HG02870 (cell line): ENCODE measurements around the gene SLC22A25.
"Not testable (repeated sequence)": the region's sequence is repeated elsewhere in the genome, so short reads cannot be mapped to it uniquely, and the experiment has no call there.

Experiments
- ATAC-seq: cut with Tn5 transposase; IDR thresholded peaks from one replicate; pipeline ENCODE4 v1.9.1; 2021; ENCODE audit warnings: mild to moderate bottlenecking, moderate library complexity; ENCODE audit not compliant: unreplicated experiment

Gene SLC22A25

DNA sequence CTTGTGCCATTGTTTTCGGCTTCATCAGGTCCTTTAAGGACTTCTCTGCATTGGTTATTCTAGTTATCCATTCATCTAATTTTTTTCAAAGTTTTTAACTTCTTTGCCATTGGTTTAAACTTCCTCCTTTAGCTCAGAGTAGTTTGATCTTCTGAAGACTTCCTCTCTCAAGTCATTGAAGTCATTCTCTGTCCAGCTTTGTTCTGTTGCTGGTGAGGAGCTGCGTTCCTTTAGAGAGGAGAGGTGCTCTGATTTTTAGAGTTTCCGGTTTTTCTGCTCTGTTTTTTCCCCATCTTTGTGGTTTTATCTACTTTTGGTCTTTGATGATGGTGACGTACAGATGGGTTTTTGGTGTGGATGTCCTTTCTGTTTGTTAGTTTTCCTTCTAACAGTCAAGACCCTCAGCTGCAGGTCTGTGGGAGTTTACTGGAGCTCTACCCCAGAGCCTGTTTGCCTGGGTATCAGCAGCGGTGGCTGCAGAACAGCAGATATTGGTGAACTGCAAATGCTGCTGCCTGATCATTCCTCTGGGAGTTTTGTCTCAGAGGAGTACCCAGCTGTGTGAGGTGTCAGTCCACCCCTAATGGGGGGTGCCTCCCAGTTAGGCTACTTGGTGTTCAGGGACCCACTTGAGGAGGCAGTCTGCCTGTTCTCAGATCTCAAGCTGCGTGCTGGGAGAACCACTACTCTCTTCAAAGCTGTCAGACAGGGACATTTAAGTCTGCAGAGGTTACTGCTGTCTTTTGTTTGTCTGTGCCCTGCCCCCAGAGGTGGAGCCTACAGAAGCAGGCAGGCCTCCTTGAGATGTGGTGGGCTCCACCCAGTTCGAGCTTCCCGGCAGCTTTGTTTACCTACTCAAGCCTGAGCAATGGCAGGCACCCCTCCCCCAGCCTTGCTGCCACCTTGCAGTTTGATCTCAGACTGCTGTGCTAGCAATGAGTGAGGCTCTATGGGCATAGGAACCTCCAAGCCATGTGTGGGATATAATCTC, 7.6 kb downstream of the SLC22A25 start:
- ATAC-seq: not testable (repeated sequence)

DNA sequence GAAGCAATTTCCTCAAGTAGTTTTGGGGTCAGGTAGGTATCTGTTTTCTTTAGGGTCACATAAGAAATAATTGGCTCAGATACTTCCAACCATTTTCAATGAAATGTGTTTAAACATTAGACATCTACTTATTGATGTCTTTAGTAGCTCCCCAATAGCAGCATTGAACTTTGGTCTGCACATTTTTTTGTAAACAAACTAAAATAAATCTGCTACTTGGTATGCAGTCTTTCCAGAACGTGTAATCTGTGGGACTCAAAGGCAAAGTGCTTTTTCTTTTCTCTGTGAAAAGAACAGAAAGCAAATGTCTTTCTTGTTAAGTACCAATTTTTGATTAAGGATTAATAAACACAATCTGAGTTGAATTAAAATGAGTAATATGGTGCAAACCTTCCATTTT, 13.6 kb downstream of the SLC22A25 start:
- no peak for ATAC-seq

DNA sequence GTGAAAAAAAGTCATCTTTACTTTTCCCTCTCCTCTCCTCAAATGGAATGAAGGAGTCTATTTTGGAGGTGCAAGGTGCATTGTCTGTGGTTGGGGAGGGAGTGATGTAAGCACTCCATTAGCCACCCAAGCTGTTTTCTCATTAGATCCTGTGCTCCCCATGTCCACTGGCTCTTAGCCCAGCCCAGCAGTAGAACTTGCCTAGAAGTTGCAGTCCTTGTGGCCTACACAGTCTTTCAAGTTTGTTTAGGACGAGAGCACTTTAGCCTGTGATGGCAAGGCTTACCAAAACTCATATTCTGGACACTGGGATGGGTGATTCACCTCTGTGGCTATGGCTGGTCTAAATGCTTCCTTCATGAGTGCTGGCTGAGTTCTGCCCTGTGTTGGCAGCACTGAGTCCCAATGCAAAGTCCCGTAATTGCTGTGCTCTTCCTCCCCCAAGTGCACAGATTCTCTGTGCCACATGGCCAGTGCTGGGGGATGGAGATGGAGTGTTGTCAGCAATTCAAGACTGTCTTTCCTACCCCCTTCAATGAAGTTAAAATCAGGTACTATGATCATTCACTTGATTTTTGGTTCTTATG, 15.8 kb downstream of the SLC22A25 start:
- ATAC-seq: no peak

DNA sequence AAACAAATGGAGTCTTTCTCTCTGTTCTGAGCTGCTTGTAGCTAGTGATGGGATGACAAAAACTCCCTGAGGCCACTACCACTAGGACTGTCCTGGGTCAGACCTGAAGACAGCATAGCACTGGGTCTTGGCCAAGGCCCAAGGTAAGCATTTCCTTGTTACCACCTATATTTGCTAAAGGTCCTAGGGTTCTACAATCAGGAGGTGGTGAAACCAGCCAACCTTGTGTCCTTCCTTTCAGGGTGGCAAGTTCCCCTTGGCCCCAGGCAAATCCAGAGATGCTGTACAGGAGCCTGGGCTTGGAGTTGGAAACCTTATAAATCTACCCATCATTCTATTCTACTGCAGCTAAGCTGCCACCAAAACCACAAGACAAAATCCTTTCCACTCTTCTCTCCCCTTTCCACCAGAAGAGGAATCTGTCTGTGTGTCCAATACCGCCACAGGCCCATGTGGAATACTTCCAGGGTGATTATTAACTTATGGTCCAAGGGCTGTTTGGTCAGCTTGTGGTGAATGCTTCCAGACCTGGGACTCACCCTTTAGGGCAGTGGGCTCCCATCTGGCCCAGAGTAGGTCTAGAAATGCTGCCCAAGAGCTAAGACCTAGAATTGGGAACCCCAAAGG, 16.8 kb downstream of the SLC22A25 start:
- no peak for ATAC-seq

DNA sequence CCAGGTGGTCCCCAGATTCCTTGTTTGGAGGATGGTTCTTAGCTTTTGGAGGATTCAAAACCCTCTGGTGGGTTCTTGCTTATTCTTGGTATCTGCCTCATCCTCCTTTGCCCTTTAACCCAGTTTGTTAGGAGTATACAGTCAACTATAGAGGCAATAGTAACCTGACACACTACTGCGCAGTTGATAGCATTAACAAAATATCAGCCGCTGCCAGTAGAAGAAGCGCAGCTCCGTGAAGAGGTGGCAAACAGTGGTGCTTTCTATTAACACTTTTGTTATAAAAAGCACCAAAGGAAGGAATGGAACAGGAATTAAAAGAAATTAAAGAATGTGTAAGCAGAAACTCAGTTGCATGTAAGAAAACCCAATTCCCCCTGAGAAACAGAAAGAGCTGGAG, 29.3 kb downstream of the SLC22A25 start:
- ATAC-seq: no peak

DNA sequence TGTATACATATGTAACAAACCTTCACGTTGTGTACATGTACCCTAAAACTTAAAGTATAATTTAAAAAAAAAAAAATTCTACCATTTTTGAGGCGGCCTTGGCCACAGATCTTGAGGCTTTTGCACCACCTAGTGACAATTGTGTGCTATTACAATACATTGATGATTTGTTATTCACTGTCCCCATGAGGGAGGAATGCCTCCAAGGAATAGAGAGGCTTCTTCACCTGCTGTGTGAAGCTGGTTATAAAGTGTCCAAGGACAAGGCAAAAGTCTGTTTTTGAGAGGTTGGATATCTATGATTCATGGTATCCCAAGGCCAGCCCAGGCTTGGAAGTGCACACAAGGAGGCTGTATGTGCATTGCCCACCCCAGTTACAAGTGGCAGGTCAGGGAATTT, 30.7 kb downstream of the SLC22A25 start:
- no peak for ATAC-seq

DNA sequence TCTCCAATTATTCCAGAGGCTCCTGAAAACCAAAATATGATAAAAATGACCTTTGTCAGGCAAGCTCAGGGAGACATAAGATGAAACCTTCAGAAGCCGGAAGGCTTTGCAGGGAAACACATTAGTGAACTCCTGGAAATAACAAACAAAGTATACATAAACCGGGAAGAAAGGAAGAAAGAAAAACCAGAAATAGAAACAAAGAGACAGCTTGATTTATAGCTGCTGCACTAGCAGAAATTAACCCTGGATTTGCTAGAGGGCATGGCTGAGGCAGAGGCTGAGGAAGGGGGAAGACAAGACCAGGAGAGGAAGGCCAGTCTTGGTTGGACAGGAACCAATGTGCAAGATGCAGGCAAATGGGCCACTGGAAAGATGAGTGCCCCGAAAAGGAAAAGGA, 33.3 kb downstream of the SLC22A25 start:
- ATAC-seq: no peak
